HG02759 (cell line): Measurements from ENCODE around the gene ATP8A2.
"Not testable (repeated sequence)": the region's sequence is repeated elsewhere in the genome, so short reads cannot be mapped to it uniquely, and the experiment has no call there.

Experiments
- ATAC-seq: cut with Tn5 transposase; IDR thresholded peaks from one replicate; pipeline ENCODE4 v1.9.1; 2021; ENCODE audit warnings: mild to moderate bottlenecking, moderate library complexity; ENCODE audit not compliant: unreplicated experiment

The ATP8A2 gene

DNA sequence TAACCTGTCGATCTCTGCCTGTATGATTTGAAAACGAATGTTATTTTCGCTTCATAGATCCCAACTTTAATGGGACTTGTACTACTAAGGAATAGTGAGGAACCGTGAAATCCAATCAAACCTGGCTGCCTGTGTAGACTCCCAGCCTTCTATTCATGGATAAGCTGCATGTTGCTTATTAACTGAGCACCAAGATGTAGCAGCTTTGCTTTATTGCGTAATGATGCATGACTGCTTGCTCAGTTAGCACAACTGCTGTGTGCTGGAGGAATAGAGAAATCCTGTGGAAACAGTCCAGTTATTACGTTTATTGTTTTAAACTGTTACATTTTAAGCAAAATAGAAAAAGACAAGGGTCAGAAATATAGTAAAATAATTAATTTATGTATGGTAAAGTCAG lies 571.9 kb downstream of the ATP8A2 start:
- ATAC-seq: no peak

- ATAC-seq: no peak
Observed at GRCh38 chr13:25945596-25945995, 573.8 kb downstream of the ATP8A2 start.

- ATAC-seq: no peak
Observed at GRCh38 chr13:25946321-25946720, 574.5 kb downstream of the ATP8A2 start.

DNA sequence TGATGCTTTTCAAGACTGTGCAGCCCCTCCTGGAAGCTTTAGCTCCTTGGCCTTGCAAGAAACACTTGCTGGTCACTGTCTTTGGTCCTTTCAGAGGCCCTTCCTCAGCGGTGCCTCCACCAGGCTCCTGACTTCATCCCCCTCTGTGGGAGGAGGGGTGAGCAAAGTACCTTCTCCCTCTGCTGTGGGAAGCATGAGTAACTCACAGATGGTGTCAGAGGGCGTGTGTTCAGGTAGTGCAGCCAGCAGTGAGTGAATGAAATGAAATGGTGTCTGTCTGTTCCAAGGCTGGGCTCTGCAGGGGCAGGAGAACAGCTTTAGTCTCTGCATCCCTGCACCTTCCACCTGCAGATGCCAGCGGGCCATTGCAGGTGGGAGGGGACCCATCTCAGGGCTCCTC lies 577.1 kb downstream of the ATP8A2 start:
- no peak for ATAC-seq

DNA sequence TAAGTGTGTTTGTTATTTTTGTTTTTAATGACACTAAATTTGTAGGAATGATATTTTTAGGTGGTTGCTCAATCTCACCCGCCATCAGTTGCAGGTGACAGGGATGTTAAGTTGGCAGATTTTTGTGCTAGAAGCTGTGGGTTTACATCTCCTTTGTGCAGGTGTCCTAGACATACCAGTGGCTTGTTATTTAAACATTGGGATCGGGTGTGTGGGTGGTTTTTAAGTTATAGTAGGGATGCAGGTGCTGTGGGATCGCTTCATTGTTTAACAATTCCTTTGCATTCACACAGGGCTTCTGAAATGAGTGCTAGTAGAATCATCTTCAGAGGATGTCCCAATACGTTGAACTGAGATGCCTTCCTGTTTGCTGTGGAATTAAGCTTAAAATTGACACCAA lies 580.1 kb downstream of the ATP8A2 start:
- no peak for ATAC-seq

DNA sequence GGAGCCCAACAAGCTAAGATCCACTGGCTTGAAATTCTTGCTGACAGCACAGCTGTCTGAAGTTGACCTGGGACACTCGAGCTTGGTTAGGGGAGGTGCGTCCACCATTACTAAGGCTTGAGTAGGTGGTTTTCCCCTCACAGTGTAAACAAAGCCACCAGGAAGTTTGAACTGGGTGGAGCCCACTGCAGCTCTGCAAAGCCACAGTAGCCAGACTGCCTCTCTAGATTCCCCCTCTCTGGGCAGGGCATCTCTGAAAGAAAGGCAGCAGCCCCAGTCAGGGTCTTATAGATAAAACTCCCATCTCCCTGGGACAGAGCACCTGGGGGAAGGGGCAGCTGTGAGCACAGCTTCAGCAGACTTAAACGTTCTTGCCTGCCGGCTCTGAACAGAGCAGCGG lies 582.3 kb downstream of the ATP8A2 start:
- ATAC-seq: not testable (repeated sequence)

DNA sequence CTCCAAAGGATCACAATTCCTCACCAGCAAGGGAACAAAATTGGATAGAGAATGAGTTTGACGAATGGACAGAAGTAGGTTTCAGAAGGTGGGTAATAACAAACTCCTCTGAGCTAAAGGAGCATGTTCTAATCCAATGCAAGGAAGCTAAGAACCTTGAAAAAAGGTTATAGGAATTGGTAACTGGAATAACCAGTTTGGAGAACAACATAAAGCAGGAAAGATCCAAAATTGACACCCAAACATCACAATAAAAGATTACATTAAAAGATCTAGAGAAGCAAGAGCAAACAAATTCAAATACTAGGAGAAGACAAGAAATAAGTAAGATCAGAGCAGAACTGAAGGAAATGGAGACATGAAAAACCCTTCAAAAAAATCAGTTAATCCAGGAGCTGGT lies 583.2 kb downstream of the ATP8A2 start:
- not testable (repeated sequence) for ATAC-seq

DNA sequence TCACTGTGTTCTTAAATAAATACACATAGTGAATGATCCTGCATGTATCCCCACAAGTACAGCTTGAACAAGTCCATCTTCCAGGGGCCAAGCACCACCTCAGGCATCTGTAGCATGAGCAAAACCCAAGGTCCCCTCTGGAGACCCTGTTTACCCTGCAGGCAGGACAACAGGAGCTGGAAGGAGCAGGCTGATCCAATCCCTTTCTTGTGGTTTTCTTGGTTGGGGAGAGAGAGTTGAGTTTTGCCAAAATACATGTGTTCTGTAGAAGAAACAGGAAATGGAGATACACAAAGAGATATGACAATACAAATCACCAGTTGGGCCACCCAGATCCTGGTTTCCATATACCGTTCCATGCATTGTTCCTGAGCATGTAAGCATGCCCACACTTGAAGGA lies 587.2 kb downstream of the ATP8A2 start:
- no peak for ATAC-seq

- ATAC-seq: no peak
Observed at GRCh38 chr13:25961294-25961693, 589.5 kb downstream of the ATP8A2 start.

GRCh38 chr13:25963674-25964073 lies 591.9 kb downstream of the ATP8A2 start:
- no peak for ATAC-seq

- ATAC-seq: no peak
Observed at GRCh38 chr13:25965596-25965995, 593.8 kb downstream of the ATP8A2 start.

DNA sequence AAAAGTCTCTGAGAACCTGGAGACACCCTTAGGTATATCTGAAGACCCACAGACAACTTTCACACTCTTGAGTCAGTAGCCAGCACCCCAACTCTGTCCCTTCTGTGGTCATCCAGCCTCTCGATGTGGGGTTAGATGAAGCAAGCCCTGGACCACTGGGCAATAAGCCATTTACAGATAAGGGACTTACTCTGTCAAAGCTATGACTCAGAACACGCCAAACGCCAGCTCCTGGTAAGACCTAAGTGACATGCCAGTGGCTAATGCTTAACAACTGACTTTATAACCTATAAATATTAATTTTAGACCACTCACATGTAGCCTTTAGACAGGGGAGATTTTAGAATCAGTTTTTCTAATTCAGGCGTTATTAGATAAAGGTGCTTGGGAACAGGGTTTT lies 594.3 kb downstream of the ATP8A2 start:
- ATAC-seq: no peak

GRCh38 chr13:25967144-25967543 lies 595.4 kb downstream of the ATP8A2 start:
- no peak for ATAC-seq

GRCh38 chr13:25971047-25971446 lies 599.3 kb downstream of the ATP8A2 start:
- ATAC-seq: no peak

DNA sequence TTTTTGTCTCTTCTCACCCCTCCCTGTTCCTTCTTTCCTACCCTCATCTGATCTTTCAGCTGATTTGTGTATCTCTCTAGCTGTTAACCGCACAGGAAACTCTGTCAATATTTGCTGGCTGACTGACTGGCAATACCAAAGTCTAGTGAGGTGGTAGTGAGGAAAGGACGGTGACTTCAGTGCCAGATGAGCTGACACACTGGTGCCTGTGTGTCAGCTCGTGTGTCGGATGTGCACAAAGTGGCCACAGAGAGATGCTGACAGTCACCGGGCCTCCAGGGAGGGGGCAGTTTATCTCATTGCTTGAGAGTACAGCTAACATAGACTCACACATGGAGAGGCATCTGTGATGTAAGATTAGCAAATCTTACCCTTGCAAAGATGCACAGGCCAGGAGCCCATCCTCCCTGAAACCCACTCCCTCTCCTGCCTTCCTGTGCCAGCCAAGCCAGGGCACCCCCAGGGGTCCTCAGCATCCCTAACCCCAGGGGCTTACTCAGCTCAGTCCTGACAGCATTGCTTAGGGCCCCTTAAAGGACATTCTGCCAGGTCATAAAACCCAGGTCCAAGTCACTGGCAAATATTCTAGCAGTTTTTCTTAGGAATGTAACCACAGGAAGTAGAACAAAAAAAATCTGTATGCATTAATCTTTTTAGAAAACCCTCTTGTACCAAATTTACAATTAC lies 599.8 kb downstream of the ATP8A2 start:
- no peak for ATAC-seq

GRCh38 chr13:25973085-25973484 lies 601.3 kb downstream of the ATP8A2 start:
- no peak for ATAC-seq

DNA sequence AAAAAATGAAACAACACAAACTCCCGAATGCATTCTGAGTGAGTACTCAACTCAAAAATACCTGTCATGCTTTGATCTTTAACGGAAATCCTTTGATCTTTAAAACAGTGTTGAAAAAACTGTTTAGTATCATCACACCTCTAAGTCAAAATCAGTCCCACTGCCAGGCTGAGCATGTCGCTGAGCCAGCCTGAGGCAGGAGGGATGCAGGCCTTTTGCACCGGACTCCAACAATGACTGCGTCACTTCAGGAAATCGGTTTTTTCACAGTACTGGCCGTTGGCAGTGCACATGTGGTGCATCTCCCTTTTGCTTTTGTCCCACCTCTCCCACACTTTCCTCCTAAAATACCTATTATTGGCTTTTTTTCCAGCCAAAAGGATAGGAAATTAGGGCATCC lies 601.8 kb downstream of the ATP8A2 start:
- ATAC-seq: no peak

- ATAC-seq: no peak
Observed at GRCh38 chr13:25977216-25977615, 605.4 kb downstream of the ATP8A2 start.

- no peak for ATAC-seq
Observed at GRCh38 chr13:25977671-25978070, 605.9 kb downstream of the ATP8A2 start.

DNA sequence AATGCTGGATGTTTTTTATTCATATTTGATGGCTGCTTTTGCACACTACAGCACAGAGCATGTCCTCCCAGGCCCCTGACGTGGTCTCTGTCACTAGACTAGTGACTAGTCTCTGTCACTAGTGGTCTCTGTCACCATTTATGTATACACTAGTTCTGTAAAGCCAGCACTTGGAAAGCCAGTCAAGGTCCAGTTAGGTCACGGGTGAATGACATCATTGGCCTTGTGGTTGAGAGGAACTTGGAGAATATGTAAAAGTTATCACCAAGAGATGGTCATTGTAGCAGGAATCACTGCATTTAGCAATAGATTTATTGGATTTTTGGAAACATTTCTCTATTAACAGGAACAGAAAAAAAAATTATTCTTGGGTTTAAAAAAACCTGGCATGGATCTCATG lies 607.2 kb downstream of the ATP8A2 start:
- ATAC-seq: no peak

DNA sequence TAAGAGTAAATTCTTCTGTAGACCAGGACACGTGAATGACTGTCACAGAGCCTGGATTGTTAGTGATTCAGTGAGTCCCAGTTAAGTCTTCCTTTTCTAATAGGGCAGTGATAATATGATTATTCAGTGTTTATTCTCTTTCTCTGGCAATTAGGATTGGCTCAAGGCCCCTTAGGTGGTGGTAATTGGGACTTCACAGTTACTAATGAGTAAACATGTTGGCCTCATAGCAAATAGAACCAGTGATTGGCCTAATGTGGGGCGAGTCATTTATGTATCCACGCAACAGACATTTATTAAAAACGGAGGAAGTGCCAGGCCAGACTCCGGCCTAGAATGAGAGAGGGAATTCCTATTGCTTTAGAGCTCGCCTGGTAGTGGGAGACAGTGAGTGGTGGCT lies 607.6 kb downstream of the ATP8A2 start:
- ATAC-seq: no peak

DNA sequence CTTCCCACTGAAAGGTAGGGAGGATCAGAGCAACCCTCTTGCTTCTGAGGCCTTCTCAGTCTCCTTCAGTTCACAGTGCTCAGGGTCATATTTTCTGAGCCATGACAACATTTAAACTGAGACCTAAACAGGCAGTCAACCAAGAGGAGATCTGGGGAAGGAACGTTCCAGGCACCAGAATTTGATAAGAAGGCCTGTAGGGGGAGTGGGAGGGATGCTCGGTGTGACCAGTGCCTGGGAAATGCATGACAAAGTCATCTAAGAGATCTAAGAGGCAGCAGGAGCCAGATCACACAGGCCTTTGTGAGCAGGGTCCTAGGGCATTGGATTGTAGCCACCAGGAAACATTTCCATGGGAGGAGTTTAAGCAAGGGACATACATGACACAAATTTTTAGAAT lies 608.5 kb downstream of the ATP8A2 start:
- ATAC-seq: no peak

DNA sequence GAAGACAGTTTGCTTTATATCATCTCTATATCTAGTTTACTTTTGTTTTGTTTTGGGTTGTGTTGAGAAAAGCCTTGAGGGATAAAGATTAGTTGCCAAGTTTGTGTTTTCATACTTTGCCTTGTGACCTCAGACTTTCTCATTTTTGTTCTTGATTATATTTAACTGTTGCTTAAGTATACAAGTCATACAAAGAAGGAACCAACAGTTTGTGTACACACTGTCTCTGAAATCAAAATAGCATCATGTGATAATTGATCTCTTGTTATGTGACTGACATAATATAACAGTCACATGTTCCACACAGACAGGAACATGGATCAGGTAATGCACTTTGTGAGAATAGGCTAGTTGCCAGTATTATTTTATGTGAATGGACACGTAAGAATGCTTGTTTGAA lies 609.3 kb downstream of the ATP8A2 start:
- no peak for ATAC-seq
